Thyroid gland (tissue), 4 donors: ENCODE measurements around the gene C20orf202.

Experiments used
- POLR2A ChIP-seq, 2 donors: fragments of 450-650 bp; IDR thresholded peaks; one replicate each; pipeline ENCODE4 v1.6.1; 2017; ENCODE audit warnings: antibody characterized with exemption in 2 of 2, mild to moderate bottlenecking in 2 of 2, moderate library complexity in 1 of 2
- TF ChIP-seq, protein P1 (sequence below), 6 experiments: fragments of 200-600 bp in 3 of 6; fragments of 450-650 bp in 3 of 6; sonication (generic) in 3 of 6; IDR thresholded peaks; one replicate each; pipeline ENCODE4 v1.5.1; 2016 to 2019; ENCODE audit warnings: antibody characterized with exemption in 6 of 6, mild to moderate bottlenecking in 2 of 6, inconsistent platforms in 1 of 6, moderate library complexity in 1 of 6

DNA sequence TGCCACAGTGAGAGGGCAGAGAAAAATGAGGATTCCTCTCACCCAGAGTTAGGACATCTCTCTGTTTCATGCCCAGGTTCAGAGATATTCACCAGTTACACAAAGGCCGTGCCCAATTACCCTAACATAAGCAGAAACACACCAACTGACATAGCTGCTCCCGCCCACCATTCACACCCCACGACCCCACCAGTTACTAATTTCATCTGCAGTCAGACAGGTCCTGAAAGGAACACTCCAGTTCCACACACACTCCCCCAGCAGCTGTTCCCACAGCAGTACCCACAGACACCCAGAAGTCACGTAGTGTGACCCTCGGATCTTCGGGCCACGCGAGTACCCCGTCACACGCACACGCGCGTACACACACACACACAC, 19.0 kb upstream of the C20orf202 start:
- TF ChIP-seq POLR2A (IDR thresholded peaks at IDR 0.05) = no peak
- TF ChIP-seq, protein P1, sequence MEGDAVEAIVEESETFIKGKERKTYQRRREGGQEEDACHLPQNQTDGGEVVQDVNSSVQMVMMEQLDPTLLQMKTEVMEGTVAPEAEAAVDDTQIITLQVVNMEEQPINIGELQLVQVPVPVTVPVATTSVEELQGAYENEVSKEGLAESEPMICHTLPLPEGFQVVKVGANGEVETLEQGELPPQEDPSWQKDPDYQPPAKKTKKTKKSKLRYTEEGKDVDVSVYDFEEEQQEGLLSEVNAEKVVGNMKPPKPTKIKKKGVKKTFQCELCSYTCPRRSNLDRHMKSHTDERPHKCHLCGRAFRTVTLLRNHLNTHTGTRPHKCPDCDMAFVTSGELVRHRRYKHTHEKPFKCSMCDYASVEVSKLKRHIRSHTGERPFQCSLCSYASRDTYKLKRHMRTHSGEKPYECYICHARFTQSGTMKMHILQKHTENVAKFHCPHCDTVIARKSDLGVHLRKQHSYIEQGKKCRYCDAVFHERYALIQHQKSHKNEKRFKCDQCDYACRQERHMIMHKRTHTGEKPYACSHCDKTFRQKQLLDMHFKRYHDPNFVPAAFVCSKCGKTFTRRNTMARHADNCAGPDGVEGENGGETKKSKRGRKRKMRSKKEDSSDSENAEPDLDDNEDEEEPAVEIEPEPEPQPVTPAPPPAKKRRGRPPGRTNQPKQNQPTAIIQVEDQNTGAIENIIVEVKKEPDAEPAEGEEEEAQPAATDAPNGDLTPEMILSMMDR (IDR thresholded peaks at IDR 0.05) = no peak
